T-helper 1 cell treated with Interleukin-12 subunit alpha and Interleukin-12 subunit beta and Interleukin-4 antibody, amounts not matched to agents 30 μg/mL and 1 μg/mL, for 36 hours (primary cell): Measurements from ENCODE around the gene SLC43A1.

ENCODE experiments used
- H3K27ac Mint-ChIP-seq: one replicate; pipeline ENCODE4 v1.8.0; 2021; ENCODE audit warnings: mild to moderate bottlenecking, mixed read lengths
- H3K27me3 Mint-ChIP-seq: one replicate; pipeline ENCODE4 v1.8.0; 2021; ENCODE audit warnings: low read depth, mixed read lengths
- H3K36me3 Mint-ChIP-seq: one replicate; pipeline ENCODE4 v1.8.0; 2021; ENCODE audit warnings: low read depth, mixed read lengths
- H3K4me1 Mint-ChIP-seq: one replicate; pipeline ENCODE4 v1.8.0; 2021; ENCODE audit warnings: low read depth, mixed read lengths
- H3K4me3 Mint-ChIP-seq: one replicate; pipeline ENCODE4 v1.8.0; 2021; ENCODE audit warnings: mild to moderate bottlenecking, moderate library complexity, mixed read lengths
- H3K9me3 Mint-ChIP-seq: one replicate; pipeline ENCODE4 v1.8.0; 2021; ENCODE audit warnings: mixed read lengths

The SLC43A1 gene

DNA sequence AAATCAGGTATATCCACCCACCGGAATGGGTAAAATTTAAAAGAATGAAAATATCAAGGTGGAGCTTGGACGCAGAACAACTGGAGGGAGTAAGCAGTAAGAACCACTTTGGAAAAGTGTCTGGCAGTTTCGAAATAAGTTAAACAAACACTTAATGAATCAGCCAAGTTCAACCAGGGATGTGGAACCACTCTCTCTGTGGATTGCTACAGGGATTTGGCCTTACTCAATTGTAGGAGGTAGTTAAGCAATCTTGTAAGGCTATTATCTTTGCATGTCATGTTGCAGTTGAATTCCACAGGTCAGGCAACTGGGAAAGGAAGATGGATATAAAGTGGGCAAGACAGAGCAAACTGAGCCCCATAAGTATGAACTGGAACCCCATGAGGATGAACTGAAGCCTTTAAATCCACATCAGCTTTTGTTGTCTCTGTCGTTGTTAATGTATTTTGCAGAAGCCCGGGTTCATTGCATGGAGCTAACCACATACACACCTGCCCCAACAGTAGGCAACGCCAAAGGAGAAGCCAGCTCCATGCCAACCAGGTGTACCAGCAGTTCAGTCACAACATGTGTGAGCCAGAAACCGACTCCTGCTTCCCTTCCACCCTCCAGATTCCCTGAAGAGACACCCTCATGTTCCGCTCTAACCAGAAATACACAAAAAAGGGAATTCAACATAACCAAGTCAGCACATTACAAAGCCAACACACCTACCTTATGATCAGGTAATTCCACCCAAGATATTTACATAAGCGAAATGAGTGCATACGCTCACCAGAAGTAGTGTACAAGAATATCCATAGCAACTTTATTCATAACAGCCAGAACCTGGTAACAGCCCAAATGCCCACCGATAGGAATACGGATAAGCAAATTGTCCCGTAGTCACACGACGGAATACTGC is 80.6 kb downstream of the SLC43A1 start:
- Mint-ChIP-seq H3K27me3 (peaks cover 2% of the 10 kb centered on the region), H3K4me3 (no peak overlapping the region), H3K27ac (no peak overlapping the region), H3K9me3 (no peaks in the 10 kb centered on the region), H3K4me1 (peaks cover 4% of the 10 kb centered on the region), H3K36me3 (no peaks in the 10 kb centered on the region)
